T-helper 17 cell (primary cell): Measurements from ENCODE around the gene TAP2. TPM values are rescaled to one million over a fixed set of nuclear protein-coding genes. Genes with fewer than 3 reads are reported as not detected.

ENCODE experiments used
- total RNA-seq, 4 donors: library from RNA in 2 of 4; stranded (reverse) in 2 of 4; gene quantifications; one replicate each; pipeline ENCODE4 v1.2.3 and lab custom pipeline; 2022 to 2026

TAP2 gene
- total RNA-seq, 2 donors from 2014 or later = 92.6 to 103 TPM

Other genes with a start within 250 kb of the TAP2 start
- 10 to 100 TPM; 39.8 to 46.5 TPM for gene HLA-DRB1, start 248.9 kb downstream of the TAP2 start, total RNA-seq
- 10 to 100 TPM; 18.2 to 21.5 TPM for gene HLA-DQA1, start 201.3 kb downstream of the TAP2 start, total RNA-seq
- 10 to 100 TPM; 15.7 to 16.2 TPM for gene HLA-DQB1, start 172.1 kb downstream of the TAP2 start, total RNA-seq
- 1 to 10 TPM in 1 of 2 donors, under 1 TPM in 1; 0.70 to 3.4 TPM for gene HLA-DQA2, start 97.3 kb downstream of the TAP2 start, total RNA-seq
- 1 to 10 TPM; 1.1 to 8.3 TPM for gene HLA-DQB2, start 75.2 kb downstream of the TAP2 start, total RNA-seq
- gene HLA-DOB, start 21.7 kb downstream of the TAP2 start, total RNA-seq = 1 to 10 TPM; 2.3 to 6.6 TPM
- 100 to 1,000 TPM; 131 to 139 TPM for gene PSMB8, start 5.3 kb upstream of the TAP2 start, total RNA-seq
- gene TAP1, start 15.0 kb upstream of the TAP2 start, total RNA-seq = 100 to 1,000 TPM; 119 to 125 TPM
- gene PSMB9, start 15.5 kb upstream of the TAP2 start, total RNA-seq = 100 to 1,000 TPM in 1 of 2 donors, 10 to 100 TPM in 1; 70.5 to 121 TPM
- gene HLA-DMB, start 102.3 kb upstream of the TAP2 start, total RNA-seq = 10 to 100 TPM; 11.1 to 23.3 TPM
- gene HLA-DMA, start 114.4 kb upstream of the TAP2 start, total RNA-seq = 10 to 100 TPM; 20.9 to 23.4 TPM
- gene BRD2, start 129.9 kb upstream of the TAP2 start, total RNA-seq = 100 to 1,000 TPM; 409 to 459 TPM
- 1 to 10 TPM; 2.6 to 5.1 TPM for gene HLA-DOA, start 170.9 kb upstream of the TAP2 start, total RNA-seq
- gene HLA-DPA1, start 234.9 kb upstream of the TAP2 start, total RNA-seq = 10 to 100 TPM; 62.0 to 71.2 TPM
- 10 to 100 TPM; 67.7 to 77.4 TPM for gene HLA-DPB1, start 237.3 kb upstream of the TAP2 start, total RNA-seq